Measurements from ENCODE around the gene MCTP1. TPM values are rescaled to one million over a fixed set of nuclear protein-coding genes. Genes with fewer than 3 reads are reported as not detected.

The MCTP1 gene
- total and polyA plus RNA-seq, 2 of the 13 experiments (the other 11 are each of a cell fraction or from before 2014, with no cell fraction given): 0.15 to 0.48 TPM

DNA sequence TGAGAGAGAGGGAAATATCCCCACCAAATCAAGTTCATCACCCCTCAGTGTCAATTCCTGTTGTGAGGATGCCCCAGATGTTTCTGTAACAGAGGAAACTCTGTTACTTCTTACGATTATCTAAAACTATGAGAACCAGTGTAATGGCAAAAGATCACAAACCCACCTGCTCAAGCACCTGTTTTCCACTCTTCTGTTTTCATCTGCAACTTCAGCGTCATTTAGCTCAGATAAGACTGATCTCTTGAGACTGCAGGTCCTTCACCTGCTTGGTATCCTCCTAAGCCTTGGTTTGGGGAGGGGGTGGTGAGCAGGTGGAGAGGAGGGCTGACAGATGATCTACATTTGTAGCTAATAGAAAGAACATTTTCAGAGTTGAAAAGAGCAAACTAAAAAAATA is 437.2 kb downstream of the MCTP1 start:
- H3K27me3 ChIP-seq (ENCODE audit: control insufficient read depth in 1 of 2, insufficient read depth in 2 of 2, low read length in 2 of 2): no peaks in the 10 kb centered on the region
- BruUV-seq (replicated peaks): no TSS peak
- H3K4me2 ChIP-seq (ENCODE audit: low read depth, low read length): no peak overlapping the region
- H3K27ac ChIP-seq (ENCODE audit: extremely low read length, insufficient read depth, low read length): no peak overlapping the region
- no peak overlapping the region for H3K9ac ChIP-seq (ENCODE audit: insufficient read depth, low read depth, low read length)
- TF ChIP-seq RFXANK (CRISPR knock-in tag; IDR thresholded peaks at IDR 0.05) (no peak), ZKSCAN5 (CRISPR knock-in tag; IDR thresholded peaks at IDR 0.05) (no peak), KDM4B (CRISPR knock-in tag; IDR thresholded peaks at IDR 0.05) (no peak), KDM5B (CRISPR knock-in tag; IDR thresholded peaks at IDR 0.05; ENCODE audit: borderline replicate concordance) (no peak), SCMH1 (CRISPR knock-in tag; IDR thresholded peaks at IDR 0.05; ENCODE audit: borderline replicate concordance) (no peak)
- TF ChIP-seq, protein P1, sequence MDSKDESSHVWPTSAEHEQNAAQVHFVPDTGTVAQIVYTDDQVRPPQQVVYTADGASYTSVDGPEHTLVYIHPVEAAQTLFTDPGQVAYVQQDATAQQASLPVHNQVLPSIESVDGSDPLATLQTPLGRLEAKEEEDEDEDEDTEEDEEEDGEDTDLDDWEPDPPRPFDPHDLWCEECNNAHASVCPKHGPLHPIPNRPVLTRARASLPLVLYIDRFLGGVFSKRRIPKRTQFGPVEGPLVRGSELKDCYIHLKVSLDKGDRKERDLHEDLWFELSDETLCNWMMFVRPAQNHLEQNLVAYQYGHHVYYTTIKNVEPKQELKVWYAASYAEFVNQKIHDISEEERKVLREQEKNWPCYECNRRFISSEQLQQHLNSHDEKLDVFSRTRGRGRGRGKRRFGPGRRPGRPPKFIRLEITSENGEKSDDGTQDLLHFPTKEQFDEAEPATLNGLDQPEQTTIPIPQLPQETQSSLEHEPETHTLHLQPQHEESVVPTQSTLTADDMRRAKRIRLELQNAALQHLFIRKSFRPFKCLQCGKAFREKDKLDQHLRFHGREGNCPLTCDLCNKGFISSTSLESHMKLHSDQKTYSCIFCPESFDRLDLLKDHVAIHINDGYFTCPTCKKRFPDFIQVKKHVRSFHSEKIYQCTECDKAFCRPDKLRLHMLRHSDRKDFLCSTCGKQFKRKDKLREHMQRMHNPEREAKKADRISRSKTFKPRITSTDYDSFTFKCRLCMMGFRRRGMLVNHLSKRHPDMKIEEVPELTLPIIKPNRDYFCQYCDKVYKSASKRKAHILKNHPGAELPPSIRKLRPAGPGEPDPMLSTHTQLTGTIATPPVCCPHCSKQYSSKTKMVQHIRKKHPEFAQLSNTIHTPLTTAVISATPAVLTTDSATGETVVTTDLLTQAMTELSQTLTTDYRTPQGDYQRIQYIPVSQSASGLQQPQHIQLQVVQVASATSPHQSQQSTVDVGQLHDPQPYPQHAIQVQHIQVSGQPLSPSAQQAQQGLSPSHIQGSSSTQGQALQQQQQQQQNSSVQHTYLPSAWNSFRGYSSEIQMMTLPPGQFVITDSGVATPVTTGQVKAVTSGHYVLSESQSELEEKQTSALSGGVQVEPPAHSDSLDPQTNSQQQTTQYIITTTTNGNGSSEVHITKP (CRISPR knock-in tag; IDR thresholded peaks at IDR 0.05; ENCODE audit: low read depth): no peak
- H2AFZ ChIP-seq (ENCODE audit: low read length): no peak overlapping the region
- no peaks in the 10 kb centered on the region for H4K20me1 ChIP-seq (ENCODE audit: insufficient read depth, low read length)
- no peaks in the 10 kb centered on the region for H3K36me3 ChIP-seq (replicated peaks in 1 of 2; ENCODE audit: control insufficient read depth in 1 of 2, insufficient read depth in 2 of 2, low read length in 2 of 2)
- no peak for ATAC-seq
- CTCF ChIA-PET (ENCODE audit: low intra/inter-chr PET ratio, low total read pairs): no interaction called here
- no peak for FAIRE-seq
- no peaks in the 10 kb centered on the region for H3K9me3 ChIP-seq (ENCODE audit: low read length)
- no peaks in the 10 kb centered on the region for H3K79me2 ChIP-seq (ENCODE audit: insufficient read depth, low read length)
- in situ Hi-C loops (cut with HindIII; ENCODE audit: extremely low pct_ligation_motif_present, low pct_unique_long_range_greater_than_20kb): no loop called here
- POLR2A ChIA-PET: no interaction called here
- no peak overlapping the region for H3K4me3 ChIP-seq (replicated peaks in 1 of 3; ENCODE audit: insufficient read depth in 1 of 3, low read depth in 2 of 3, low read length in 3 of 3)
- H3K4me1 ChIP-seq (ENCODE audit: insufficient read depth, low read length): no peaks in the 10 kb centered on the region
- 18% methylated on average over 2 of the region's 2 CpGs for WGBS (ENCODE audit: low lambda C conversion rate)
- intact Hi-C loops (cut with micrococcal nuclease; ENCODE audit: unreplicated experiment): no loop called here
- DNase-seq (ENCODE audit: low spot score): no peak

DNA sequence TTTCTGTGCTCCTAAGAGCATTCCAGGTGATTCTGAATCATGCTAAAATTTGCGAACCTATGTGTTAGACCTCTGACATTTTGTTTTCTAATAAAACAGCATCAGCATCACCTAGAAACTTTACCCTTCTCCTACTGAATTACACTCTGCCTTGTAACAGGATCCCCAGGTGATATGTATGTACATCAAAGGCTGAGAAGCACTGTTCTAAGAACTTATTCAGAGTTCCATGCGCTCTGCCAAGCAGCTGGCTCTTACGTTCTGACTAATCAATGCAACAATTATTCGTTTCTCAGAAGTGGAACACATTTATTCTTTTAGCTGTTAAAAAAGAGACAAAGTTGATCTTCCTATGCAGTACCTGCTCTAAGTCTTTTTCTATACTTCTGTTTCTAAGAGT is 437.9 kb downstream of the MCTP1 start:
- ChIA-PET CTCF (ENCODE audit: low intra/inter-chr PET ratio, low total read pairs) (no interaction called here), POLR2A (no interaction called here)
- BruUV-seq (replicated peaks): no TSS peak
- H3K9me3 ChIP-seq (ENCODE audit: low read length): no peaks in the 10 kb centered on the region
- ATAC-seq: no peak
- H3K4me1 ChIP-seq (ENCODE audit: insufficient read depth, low read length): no peaks in the 10 kb centered on the region
- H3K79me2 ChIP-seq (ENCODE audit: insufficient read depth, low read length): no peaks in the 10 kb centered on the region
- intact Hi-C loops (cut with micrococcal nuclease; ENCODE audit: unreplicated experiment): no loop called here
- H3K4me2 ChIP-seq (ENCODE audit: low read depth, low read length): no peak overlapping the region
- no peak overlapping the region for H3K4me3 ChIP-seq (replicated peaks in 1 of 3; ENCODE audit: insufficient read depth in 1 of 3, low read depth in 2 of 3, low read length in 3 of 3)
- no peak overlapping the region for H3K9ac ChIP-seq (ENCODE audit: insufficient read depth, low read depth, low read length)
- H3K27me3 ChIP-seq (ENCODE audit: control insufficient read depth in 1 of 2, insufficient read depth in 2 of 2, low read length in 2 of 2): no peaks in the 10 kb centered on the region
- in situ Hi-C loops (cut with HindIII; ENCODE audit: extremely low pct_ligation_motif_present, low pct_unique_long_range_greater_than_20kb): no loop called here
- 37% methylated on average over 4 of the region's 4 CpGs for WGBS (ENCODE audit: low lambda C conversion rate)
- H4K20me1 ChIP-seq (ENCODE audit: insufficient read depth, low read length): no peaks in the 10 kb centered on the region
- H3K27ac ChIP-seq (ENCODE audit: extremely low read length, insufficient read depth, low read length): no peak overlapping the region
- DNase-seq (ENCODE audit: low spot score): no peak
- no peak overlapping the region for H2AFZ ChIP-seq (ENCODE audit: low read length)
- no peaks in the 10 kb centered on the region for H3K36me3 ChIP-seq (replicated peaks in 1 of 2; ENCODE audit: control insufficient read depth in 1 of 2, insufficient read depth in 2 of 2, low read length in 2 of 2)
- no peak for FAIRE-seq
- TF ChIP-seq ETV6 (CRISPR knock-in tag; conservative IDR thresholded peaks at IDR 0.05) (no peak), LCORL (IDR thresholded peaks at IDR 0.05) (no peak), LCORL (CRISPR knock-in tag; IDR thresholded peaks at IDR 0.05) (no peak)
- TF ChIP-seq, protein P2, sequence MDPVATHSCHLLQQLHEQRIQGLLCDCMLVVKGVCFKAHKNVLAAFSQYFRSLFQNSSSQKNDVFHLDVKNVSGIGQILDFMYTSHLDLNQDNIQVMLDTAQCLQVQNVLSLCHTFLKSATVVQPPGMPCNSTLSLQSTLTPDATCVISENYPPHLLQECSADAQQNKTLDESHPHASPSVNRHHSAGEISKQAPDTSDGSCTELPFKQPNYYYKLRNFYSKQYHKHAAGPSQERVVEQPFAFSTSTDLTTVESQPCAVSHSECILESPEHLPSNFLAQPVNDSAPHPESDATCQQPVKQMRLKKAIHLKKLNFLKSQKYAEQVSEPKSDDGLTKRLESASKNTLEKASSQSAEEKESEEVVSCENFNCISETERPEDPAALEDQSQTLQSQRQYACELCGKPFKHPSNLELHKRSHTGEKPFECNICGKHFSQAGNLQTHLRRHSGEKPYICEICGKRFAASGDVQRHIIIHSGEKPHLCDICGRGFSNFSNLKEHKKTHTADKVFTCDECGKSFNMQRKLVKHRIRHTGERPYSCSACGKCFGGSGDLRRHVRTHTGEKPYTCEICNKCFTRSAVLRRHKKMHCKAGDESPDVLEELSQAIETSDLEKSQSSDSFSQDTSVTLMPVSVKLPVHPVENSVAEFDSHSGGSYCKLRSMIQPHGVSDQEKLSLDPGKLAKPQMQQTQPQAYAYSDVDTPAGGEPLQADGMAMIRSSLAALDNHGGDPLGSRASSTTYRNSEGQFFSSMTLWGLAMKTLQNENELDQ (CRISPR knock-in tag; IDR thresholded peaks at IDR 0.05; ENCODE audit: borderline replicate concordance): no peak
- TF ChIP-seq, protein P3, sequence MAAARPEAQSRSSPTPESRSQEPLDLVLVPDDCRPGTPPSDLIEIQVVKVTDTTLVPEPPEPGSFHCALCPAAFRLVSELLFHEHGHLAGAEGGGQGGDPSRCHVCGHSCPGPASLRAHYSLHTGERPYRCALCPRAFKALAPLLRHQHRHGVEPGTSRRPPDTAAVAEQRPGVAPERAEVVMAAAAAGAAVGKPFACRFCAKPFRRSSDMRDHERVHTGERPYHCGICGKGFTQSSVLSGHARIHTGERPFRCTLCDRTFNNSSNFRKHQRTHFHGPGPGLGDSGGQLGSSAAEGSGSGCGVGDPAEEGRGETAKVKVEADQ (CRISPR knock-in tag; IDR thresholded peaks at IDR 0.05; ENCODE audit: borderline replicate concordance): no peak
